GM12865 (cell line): ENCODE measurements around the gene POMT2.

ENCODE experiments used
- DNase-seq: peaks from one replicate; pipeline ENCODE4 v3.0.0; 2010; ENCODE audit warnings: low read depth
- H3K4me3 ChIP-seq: 2 replicates; pipeline ENCODE4 v1.5.1; 2011; ENCODE audit warnings: mild to moderate bottlenecking, low read depth, low read length, control low read depth
- TF ChIP-seq, protein P1 (sequence below): IDR thresholded peaks from 2 replicates; pipeline ENCODE4 v1.5.1; 2011; ENCODE audit warnings: low read length, control low read depth, low read depth, inconsistent platforms; ENCODE audit not compliant: insufficient read depth; ENCODE audit errors: missing control alignments

The POMT2 gene

DNA sequence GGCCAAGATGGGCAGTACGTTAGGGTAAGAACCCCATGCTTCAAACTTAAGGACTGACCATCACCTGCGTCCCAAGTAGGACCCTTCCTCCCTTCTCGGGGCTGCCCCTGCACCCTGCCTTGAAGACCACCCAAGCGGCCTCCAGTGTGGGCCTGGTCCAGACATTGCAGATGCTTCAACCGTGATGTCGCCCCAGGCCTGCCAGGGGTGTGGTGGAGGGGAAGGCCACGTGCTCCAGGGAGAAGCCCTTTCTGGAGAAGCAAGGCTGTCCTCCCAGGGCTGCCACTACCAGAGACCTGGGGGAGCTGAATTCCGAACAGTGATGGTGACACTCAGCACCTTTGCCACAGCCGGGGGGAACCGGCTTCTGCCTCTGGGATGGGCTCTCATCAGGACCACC lies 63.0 kb downstream of the POMT2 start:
- no peak overlapping the region for H3K4me3 ChIP-seq
- TF ChIP-seq, protein P1, sequence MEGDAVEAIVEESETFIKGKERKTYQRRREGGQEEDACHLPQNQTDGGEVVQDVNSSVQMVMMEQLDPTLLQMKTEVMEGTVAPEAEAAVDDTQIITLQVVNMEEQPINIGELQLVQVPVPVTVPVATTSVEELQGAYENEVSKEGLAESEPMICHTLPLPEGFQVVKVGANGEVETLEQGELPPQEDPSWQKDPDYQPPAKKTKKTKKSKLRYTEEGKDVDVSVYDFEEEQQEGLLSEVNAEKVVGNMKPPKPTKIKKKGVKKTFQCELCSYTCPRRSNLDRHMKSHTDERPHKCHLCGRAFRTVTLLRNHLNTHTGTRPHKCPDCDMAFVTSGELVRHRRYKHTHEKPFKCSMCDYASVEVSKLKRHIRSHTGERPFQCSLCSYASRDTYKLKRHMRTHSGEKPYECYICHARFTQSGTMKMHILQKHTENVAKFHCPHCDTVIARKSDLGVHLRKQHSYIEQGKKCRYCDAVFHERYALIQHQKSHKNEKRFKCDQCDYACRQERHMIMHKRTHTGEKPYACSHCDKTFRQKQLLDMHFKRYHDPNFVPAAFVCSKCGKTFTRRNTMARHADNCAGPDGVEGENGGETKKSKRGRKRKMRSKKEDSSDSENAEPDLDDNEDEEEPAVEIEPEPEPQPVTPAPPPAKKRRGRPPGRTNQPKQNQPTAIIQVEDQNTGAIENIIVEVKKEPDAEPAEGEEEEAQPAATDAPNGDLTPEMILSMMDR: no peak
- no peak for DNase-seq

DNA sequence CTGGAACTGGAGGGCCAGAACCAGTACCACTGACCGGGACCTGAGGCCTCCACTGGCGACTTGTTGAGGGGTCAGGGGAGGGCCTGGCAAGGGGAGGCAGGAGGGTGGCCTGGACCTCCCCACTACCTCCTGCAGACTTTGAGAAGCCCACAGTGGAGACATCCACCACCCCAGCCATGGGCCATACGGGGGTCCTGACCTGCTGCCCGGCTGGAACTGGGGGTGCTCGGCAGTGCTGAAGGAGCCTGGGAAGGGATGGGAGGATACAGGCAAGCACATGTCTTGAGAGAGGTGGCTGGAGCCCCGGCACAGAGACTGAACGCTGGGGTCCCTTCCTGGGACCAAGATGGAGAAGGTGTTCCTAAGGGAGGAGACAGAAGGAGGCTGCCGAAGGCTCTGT lies 64.0 kb downstream of the POMT2 start:
- TF ChIP-seq, protein P1: no peak
- H3K4me3 ChIP-seq: no peak overlapping the region
- DNase-seq: no peak

DNA sequence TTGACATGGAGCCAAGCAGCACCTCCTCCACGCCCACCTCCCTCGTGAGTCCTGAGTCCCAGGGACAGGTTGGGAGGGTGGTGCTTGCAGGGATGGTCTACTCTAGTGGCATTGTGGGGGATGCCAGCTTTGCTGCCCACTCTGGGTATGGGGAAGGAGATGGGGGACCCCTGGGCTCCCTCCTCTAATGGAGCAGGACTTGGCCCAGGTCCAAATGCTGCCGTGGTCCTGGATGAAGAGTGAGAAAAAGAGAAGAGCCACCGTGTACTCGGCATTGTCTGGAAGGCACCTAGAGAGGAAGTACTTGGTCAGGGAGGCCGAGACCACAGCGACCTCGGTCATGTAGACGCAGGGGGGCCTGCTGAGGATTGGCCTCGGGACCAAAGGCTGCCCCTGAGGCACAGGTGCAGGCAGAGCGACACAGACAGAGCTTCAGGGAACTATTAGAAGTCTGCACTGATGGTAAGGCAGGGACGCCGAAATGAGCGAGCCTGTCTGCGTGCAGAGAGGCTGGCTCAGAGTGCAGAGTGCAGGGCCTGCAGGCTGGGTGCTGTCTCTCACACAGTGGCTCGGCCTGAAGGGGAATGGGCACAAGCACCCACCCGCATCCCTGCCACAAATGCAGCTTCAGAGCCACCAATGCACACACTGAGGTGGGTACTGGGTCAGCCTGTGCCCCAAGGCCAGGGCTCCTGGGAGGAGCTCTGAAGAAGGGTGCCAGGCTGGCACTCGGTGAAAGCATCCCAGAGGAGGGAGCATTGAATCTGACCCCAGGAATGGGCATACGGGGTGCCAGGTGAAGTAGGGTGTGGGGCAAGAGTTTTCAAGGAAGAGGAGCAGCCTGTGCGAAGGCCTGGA lies 67.1 kb downstream of the POMT2 start:
- DNase-seq: no peak
- H3K4me3 ChIP-seq: no peak overlapping the region
- TF ChIP-seq, protein P1: no peak

DNA sequence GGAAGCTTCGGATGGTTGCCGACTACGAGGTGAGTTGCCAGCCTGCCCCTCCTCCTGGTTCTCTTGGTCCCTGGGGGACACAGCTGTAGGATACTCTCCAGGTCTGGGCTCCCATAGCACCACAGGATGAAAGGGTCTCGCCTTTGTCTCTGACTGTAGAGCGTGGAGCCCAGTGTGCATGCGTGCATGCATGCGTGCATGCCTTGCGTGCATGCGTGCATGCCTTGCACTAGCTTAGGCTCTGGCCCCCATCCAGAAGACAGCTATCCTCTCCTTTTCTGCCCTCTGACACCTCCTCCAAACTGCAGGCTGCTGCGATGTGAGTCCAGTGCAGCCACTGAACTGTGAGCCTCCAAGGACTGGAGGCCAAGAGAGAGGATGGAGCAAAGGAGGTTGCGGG lies 68.8 kb downstream of the POMT2 start:
- H3K4me3 ChIP-seq: no peak overlapping the region
- no peak for DNase-seq
- TF ChIP-seq, protein P1: no peak

DNA sequence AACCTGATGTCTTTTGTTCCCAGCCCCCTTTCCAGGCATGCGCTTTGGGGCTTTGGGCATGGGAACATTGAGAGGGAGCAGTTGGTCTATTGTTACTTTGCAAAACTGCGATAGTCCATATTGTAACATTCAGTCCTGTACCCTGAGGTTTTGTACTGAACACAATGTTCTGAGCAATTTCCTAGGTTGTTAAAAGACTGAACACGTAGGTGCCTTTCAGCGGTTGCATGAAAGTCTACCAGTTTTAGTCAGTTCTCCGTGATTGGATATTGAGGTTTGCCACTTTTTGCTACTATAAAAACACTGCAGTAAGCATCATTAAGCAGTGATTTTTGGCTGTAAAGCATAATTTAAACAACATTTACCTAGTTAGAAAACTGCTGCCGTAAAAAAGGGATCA lies 69.8 kb downstream of the POMT2 start:
- TF ChIP-seq, protein P1: no peak
- DNase-seq: no peak
- no peak overlapping the region for H3K4me3 ChIP-seq

DNA sequence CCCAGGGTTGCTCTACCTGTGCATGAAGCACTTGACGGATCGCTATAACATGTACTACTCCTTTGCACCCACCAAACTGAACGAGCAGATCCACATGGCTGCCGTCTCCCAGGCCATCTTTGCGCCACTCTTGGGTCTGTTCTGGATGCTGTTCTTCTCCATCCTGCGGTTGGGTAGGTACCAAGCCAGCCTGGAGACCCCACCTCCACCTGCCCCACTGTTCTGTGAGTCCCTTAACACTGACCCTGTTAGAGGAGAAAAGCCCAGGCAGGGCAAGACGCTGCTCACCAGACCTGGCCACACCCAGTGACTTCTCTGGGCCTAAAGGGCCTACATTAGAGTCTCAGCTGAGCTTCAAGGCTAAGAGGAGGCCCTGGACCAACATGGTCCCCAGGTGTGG lies 71.4 kb downstream of the POMT2 start:
- TF ChIP-seq, protein P1: no peak
- DNase-seq: no peak
- H3K4me3 ChIP-seq: no peak overlapping the region

DNA sequence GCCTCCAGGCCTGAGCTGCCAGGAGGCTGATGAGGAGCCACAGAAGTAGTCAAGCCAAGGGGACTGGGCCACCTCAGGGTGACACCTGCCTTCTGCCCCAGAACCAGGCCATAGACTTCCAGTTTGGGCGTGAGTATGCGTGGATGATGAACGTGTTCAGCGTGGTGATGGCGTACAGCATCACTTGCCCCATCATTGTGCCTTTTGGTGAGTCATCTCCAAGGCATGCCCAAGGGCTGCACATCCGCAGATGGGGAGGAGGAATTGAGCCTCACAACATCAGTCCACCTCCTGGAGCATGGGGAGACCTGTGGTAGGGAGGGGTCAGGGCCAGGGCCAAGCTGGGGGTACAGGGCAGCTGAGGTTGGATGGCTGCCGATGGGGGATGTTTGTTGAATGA lies 72.0 kb downstream of the POMT2 start:
- H3K4me3 ChIP-seq: no peak overlapping the region
- DNase-seq: no peak
- TF ChIP-seq, protein P1: no peak
